Endothelial cell of umbilical vein (primary cell): ENCODE results near the gene DNAJC22. TPM values are rescaled to one million over a fixed set of nuclear protein-coding genes. Genes with fewer than 3 reads are reported as not detected.
A peak's percentile ranks its signal among the peaks of the same experiment; 100 is the strongest.

Experiments
- BruUV-seq: library from RNA; stranded (reverse); fragments of 400-500 nt; replicated peaks from 2 replicates; lab custom pipeline; 2021; lab: Mats Ljungman, UMichigan
- CTCF ChIA-PET: fragments of 300-600, 350-600 bp; sonication (Branson Sonifier 250); formaldehyde crosslinking; loops from one replicate; lab custom pipeline; 2021; ENCODE audit warnings: antibody characterized with exemption, inconsistent platforms; lab: Charles Lee
- POLR2A ChIA-PET: fragments of 300-600, 350-600 bp; sonication (Branson Sonifier 250); formaldehyde crosslinking; loops from one replicate; lab custom pipeline; 2021; ENCODE audit warnings: antibody characterized with exemption, inconsistent platforms; lab: Charles Lee
- DNase-seq: peaks from one replicate; pipeline ENCODE4 v3.0.0-alpha.2; 2011; ENCODE audit warnings: low read depth, low spot score
- FAIRE-seq: peaks from 2 replicates; lab custom pipeline; 2011; peaks lifted over from hg19 to GRCh38; lab: Jason Lieb, UNC
- H2AFZ ChIP-seq: 2 replicates; pipeline ENCODE4 v1.6.0; 2012; ENCODE audit warnings: low read depth, low read length, control low read depth, inconsistent platforms
- H3K27ac ChIP-seq: 2 replicates; pipeline ENCODE4 v1.5.1; 2011; ENCODE audit warnings: low read depth, mild to moderate bottlenecking, control low read depth, low read length, moderate library complexity; ENCODE audit not compliant: insufficient read depth
- H3K27me3 ChIP-seq, 2 experiments: 2 replicates each; pipeline versions ENCODE4 v1.6.0 to v1.6.1; 2011; ENCODE audit warnings: low read length in 2 of 2, mixed read lengths in 1 of 2; ENCODE audit not compliant: control insufficient read depth in 2 of 2, insufficient read depth in 2 of 2
- H3K36me3 ChIP-seq, 2 experiments: 2 replicates in 1 of 2; 3 replicates in 1 of 2; pipeline ENCODE4 v1.5.1; 2011; ENCODE audit warnings: low read length in 2 of 2, mild to moderate bottlenecking in 1 of 2, moderate library complexity in 1 of 2; ENCODE audit not compliant: control insufficient read depth in 2 of 2, insufficient read depth in 2 of 2; ENCODE audit errors: extremely low read depth in 1 of 2
- H3K4me1 ChIP-seq: 3 replicates; pipeline ENCODE4 v1.5.1; 2011; ENCODE audit warnings: mild to moderate bottlenecking, low read length; ENCODE audit not compliant: control insufficient read depth, insufficient read depth; ENCODE audit errors: extremely low read depth
- H3K4me2 ChIP-seq: 2 replicates; pipeline ENCODE4 v1.6.1; 2011; ENCODE audit warnings: low read length, control low read depth, mixed read lengths; ENCODE audit not compliant: insufficient read depth
- H3K4me3 ChIP-seq, 3 experiments: fragments of 200-600 bp in 1 of 3; sonication (generic), shearing (Covaris generic) in 1 of 3; replicated peaks in 1 of 3; 2 replicates each; pipeline ENCODE4 v1.5.1; 2011 to 2016; ENCODE audit warnings: control low read depth in 3 of 3, low read length in 3 of 3, mild to moderate bottlenecking in 2 of 3, inconsistent platforms in 1 of 3, low read depth in 1 of 3, moderate library complexity in 1 of 3; ENCODE audit not compliant: insufficient read depth in 1 of 3
- H3K79me2 ChIP-seq: 2 replicates; pipeline ENCODE4 v1.6.0; 2012; ENCODE audit warnings: low read length, inconsistent platforms; ENCODE audit not compliant: control insufficient read depth, insufficient read depth
- H3K9ac ChIP-seq: replicated peaks from 2 replicates; pipeline ENCODE3; 2011; ENCODE audit warnings: low read length, control low read depth; ENCODE audit not compliant: insufficient read depth; ENCODE audit errors: extremely low read depth
- H3K9me1 ChIP-seq: replicated peaks from 3 replicates; pipeline ENCODE4 v1.6.0; 2011; ENCODE audit warnings: mild to moderate bottlenecking, low read length; ENCODE audit not compliant: control insufficient read depth, insufficient read depth; ENCODE audit errors: extremely low read depth
- H3K9me3 ChIP-seq: replicated peaks from 2 replicates; pipeline ENCODE4 v1.5.1; 2012; ENCODE audit warnings: low read length, inconsistent platforms; ENCODE audit not compliant: control insufficient read depth, insufficient read depth
- H4K20me1 ChIP-seq: replicated peaks from 2 replicates; pipeline ENCODE3; 2011; ENCODE audit warnings: mild to moderate bottlenecking, low read length; ENCODE audit not compliant: control insufficient read depth, insufficient read depth; ENCODE audit errors: extremely low read depth
- dilution Hi-C: fragments of 300-500 bp; cut with MboI; formaldehyde crosslinking; loops from one replicate; pipeline ENCODE4 v1.15.0; 2019; ENCODE audit warnings: low sequenced_read_pairs; ENCODE audit not compliant: extremely low pct_ligation_motif_present
- intact Hi-C: fragments of 100-400 bp; cut with micrococcal nuclease; formaldehyde crosslinking; loops from one replicate; pipeline ENCODE4 v1.10.0; 2022
- polyA plus RNA-seq, 4 experiments: library from polyadenylated mRNA; depleted of rRNA in 3 of 4; stranded (reverse) in 3 of 4; unstranded in 1 of 4; fragments of >200 nt; gene quantifications; 2 replicates each; pipeline versions ENCODE4 v1.2.1 to v1.2.3, GENCODE V29; 2011 to 2012; ENCODE audit warnings: missing spikeins in 1 of 4
- total RNA-seq: library from RNA; stranded (reverse); gene quantifications from 2 replicates; pipeline ENCODE4 v1.2.3, GENCODE V29; 2021
- TF ChIP-seq, protein P1 (sequence below), 2 donors: IDR thresholded peaks; 1 replicate in 1 of 2; 2 replicates in 1 of 2; pipeline ENCODE4 v1.5.1; 2011; ENCODE audit warnings: low read length in 2 of 2, mild to moderate bottlenecking in 2 of 2, moderate library complexity in 2 of 2, control low read depth in 1 of 2, inconsistent platforms in 1 of 2, low read depth in 1 of 2; ENCODE audit not compliant: insufficient read depth in 1 of 2; ENCODE audit errors: extremely low read depth in 1 of 2
- TF ChIP-seq, protein P2 (sequence below): IDR thresholded peaks from 2 replicates; pipeline ENCODE4 v1.6.1; 2011; ENCODE audit not compliant: insufficient read depth, insufficient read length

DNAJC22 gene
- total and polyA plus RNA-seq, 2 donors (not counting 3 experiments of a cell fraction or from before 2014, with no cell fraction given): 1.3 to 1.4 TPM

DNA sequence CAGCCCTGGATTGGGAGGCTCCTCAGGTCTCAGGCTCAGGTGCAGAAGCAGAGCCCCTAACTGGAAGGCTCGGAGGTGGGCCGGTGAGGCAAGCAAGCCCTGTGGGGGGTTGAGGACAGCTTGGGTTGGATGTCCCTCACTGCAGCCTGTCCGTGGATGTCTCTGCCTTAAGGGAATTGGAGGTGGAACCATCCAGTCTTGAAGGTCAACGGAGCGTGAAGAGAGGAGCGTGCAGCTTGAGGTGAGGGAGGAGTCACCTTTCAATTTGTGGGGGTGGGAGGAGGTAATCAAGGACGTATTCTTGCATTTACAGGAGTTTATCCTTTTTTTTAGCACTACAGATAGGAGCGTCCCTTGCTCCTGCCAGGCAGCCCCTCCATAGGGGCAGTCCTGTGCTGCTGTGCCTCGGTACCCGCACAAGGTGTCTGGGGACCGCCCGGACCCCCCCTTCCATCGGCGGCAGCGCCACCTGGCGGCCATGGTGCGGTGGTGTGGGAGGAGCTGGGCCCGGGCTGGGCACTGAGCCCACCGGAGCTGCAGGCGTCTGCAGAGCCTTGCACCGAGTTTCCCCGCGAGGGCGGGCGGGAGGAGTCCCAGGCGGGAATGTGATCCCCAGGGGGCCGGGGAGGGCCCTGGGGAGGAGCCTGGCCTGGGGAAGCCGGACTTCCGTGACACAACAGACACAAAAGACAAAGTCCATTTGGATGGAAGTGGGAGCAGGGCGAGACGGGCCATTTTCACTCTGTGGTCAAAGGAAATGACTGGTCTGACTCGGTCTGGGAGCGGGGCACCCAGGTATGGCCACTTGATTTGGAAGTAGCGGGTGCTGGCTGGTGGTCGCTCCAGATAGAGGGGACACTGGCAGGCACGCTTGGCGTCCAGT is 864 bp downstream of the DNAJC22 start:
- peak overlapping the region; percentile 78 for H2AFZ ChIP-seq
- peaks cover 37% of the 10 kb centered on the region for H3K4me1 ChIP-seq
- H3K27ac ChIP-seq: no peak overlapping the region
- no peaks in the 10 kb centered on the region for H3K36me3 ChIP-seq
- H3K4me3 ChIP-seq: peak overlapping the region in 2 of 3 experiments; percentile 1 to 23
- CTCF ChIA-PET: interaction anchor here (0.5 to 8.0 kb wide), 75 partner anchors 8 to 666 kb away, joined by 3 to 280 read pairs (median 5); partner anchors contain the start of genes C1QL4, KCNH3, PRPH and SPATS2
- H3K9ac ChIP-seq: no peak overlapping the region
- H3K9me3 ChIP-seq: no peaks in the 10 kb centered on the region
- H3K79me2 ChIP-seq: no peaks in the 10 kb centered on the region
- H3K27me3 ChIP-seq: peaks cover 27 to 38% of the 10 kb centered on the region in 2 experiments
- POLR2A ChIA-PET: interaction anchor here (0.6 to 1.3 kb wide), 3 partner anchors 9 to 54 kb away, joined by 3 to 5 read pairs (median 3); partner anchors contain the start of gene SPATS2
- H4K20me1 ChIP-seq: no peaks in the 10 kb centered on the region
- dilution Hi-C loops: no loop called here
- TF ChIP-seq, protein P1, sequence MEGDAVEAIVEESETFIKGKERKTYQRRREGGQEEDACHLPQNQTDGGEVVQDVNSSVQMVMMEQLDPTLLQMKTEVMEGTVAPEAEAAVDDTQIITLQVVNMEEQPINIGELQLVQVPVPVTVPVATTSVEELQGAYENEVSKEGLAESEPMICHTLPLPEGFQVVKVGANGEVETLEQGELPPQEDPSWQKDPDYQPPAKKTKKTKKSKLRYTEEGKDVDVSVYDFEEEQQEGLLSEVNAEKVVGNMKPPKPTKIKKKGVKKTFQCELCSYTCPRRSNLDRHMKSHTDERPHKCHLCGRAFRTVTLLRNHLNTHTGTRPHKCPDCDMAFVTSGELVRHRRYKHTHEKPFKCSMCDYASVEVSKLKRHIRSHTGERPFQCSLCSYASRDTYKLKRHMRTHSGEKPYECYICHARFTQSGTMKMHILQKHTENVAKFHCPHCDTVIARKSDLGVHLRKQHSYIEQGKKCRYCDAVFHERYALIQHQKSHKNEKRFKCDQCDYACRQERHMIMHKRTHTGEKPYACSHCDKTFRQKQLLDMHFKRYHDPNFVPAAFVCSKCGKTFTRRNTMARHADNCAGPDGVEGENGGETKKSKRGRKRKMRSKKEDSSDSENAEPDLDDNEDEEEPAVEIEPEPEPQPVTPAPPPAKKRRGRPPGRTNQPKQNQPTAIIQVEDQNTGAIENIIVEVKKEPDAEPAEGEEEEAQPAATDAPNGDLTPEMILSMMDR (IDR thresholded peaks at IDR 0.05; ENCODE audit: extremely low read depth in 1 of 2, insufficient read depth in 1 of 2, low read depth in 1 of 2, low read length in 2 of 2): peak; percentile 95 to 98
- TF ChIP-seq, protein P2, sequence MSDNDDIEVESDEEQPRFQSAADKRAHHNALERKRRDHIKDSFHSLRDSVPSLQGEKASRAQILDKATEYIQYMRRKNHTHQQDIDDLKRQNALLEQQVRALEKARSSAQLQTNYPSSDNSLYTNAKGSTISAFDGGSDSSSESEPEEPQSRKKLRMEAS: no peak
- FAIRE-seq: peak; percentile 79
- peak overlapping the region; percentile 61 for H3K4me2 ChIP-seq
- DNase-seq: peak; percentile 69
- BruUV-seq: no TSS peak
- no peaks in the 10 kb centered on the region for H3K9me1 ChIP-seq
- intact Hi-C loops: loop anchor here (1.0 to 10.0 kb wide), 2 partner anchors 16 to 397 kb away; partner anchors contain the start of gene TMBIM6
